ENCODE measurements around the gene PIK3C2A. TPM values are rescaled to one million over a fixed set of nuclear protein-coding genes. Genes with fewer than 3 reads are reported as not detected.

PIK3C2A gene
- total RNA-seq, 1 donor from 2014 or later: 130 TPM

GRCh38 chr11:17163291-17163690 is 44.5 kb downstream of the PIK3C2A start:
- DNase-seq (ENCODE audit: low read depth, low spot score): no peak

- no peak for DNase-seq (ENCODE audit: low read depth, low spot score)
Observed at GRCh38 chr11:17162376-17162775, 45.4 kb downstream of the PIK3C2A start.

GRCh38 chr11:17161515-17161914 is 46.3 kb downstream of the PIK3C2A start:
- DNase-seq (ENCODE audit: low read depth, low spot score): peak; percentile 26

GRCh38 chr11:17159441-17159840 is 48.3 kb downstream of the PIK3C2A start:
- no peak for DNase-seq (ENCODE audit: low read depth, low spot score)

Other genes with a start within 250 kb of the PIK3C2A start
- gene PLEKHA7, start 193.6 kb downstream of the PIK3C2A start, total RNA-seq: 0.20 and 0.56 TPM in 2 replicates
- 801 and 1,127 TPM in 2 replicates for gene RPS13, start 130.3 kb downstream of the PIK3C2A start, total RNA-seq
- 102 and 114 TPM in 2 replicates for gene NUCB2, start 68.8 kb upstream of the PIK3C2A start, total RNA-seq
- gene NCR3LG1, start 143.8 kb upstream of the PIK3C2A start, total RNA-seq: 8.8 and 10.5 TPM in 2 replicates
- 0.07 and 0.20 TPM in 2 replicates for gene KCNJ11, start 180.7 kb upstream of the PIK3C2A start, total RNA-seq

All from pulmonary artery endothelial cell (primary cell).